ENCODE data around the gene FLT3LG. TPM values are rescaled to one million over a fixed set of nuclear protein-coding genes. Genes with fewer than 3 reads are reported as not detected.

The FLT3LG gene
- total RNA-seq, 8 experiments from 2014 or later: 0.22 to 8.7 (median 1.4) TPM

GRCh38 chr19:49433240-49433901 is 40.6 kb upstream of the FLT3LG start:
- 8 to 66% (median 17%) methylated on average over 2 to 20 of the region's 31 CpGs; no CpG with 5 or more reads in 5 of the 10 experiments for WGBS, 10 experiments
- Histone ChIP-seq H3K4me3 (no peak overlapping the region), H3K4me1 (replicated peaks in 1 of 2) (peaks cover 12 to 17% of the 10 kb centered on the region in 2 donors), H3K27ac (no peak overlapping the region)
- in situ Hi-C loops (cut with MboI; ENCODE audit: low pct_unique_long_range_greater_than_20kb in 2 of 9, low sequenced_read_pairs in 9 of 9, unreplicated experiment in 9 of 9): no loop called here
- ATAC-seq (replicated peaks in 6 of 8): no peak

GRCh38 chr19:49434907-49435583 is 39.0 kb upstream of the FLT3LG start:
- in situ Hi-C loops (cut with MboI; ENCODE audit: low pct_unique_long_range_greater_than_20kb in 2 of 9, low sequenced_read_pairs in 9 of 9, unreplicated experiment in 9 of 9): no loop called here
- H3K27ac ChIP-seq: no peak overlapping the region
- H3K4me1 ChIP-seq (replicated peaks in 1 of 2): peaks cover 10 to 14% of the 10 kb centered on the region in 2 donors
- no peak overlapping the region for H3K4me3 ChIP-seq
- no peak for ATAC-seq (replicated peaks in 6 of 8)
- 40 to 100% (median 81%) methylated on average over 1 to 7 of the region's 18 CpGs; no CpG with 5 or more reads in 3 of the 10 experiments for WGBS, 10 experiments

GRCh38 chr19:49435670-49436069 is 38.3 kb upstream of the FLT3LG start:
- Histone ChIP-seq H3K4me3 (no peak overlapping the region), H3K27ac (no peak overlapping the region), H3K4me1 (replicated peaks in 1 of 2) (peaks cover 10 to 17% of the 10 kb centered on the region in 2 donors)
- 58 to 100% (median 83%) methylated on average over 1 to 5 of the region's 10 CpGs; no CpG with 5 or more reads in 4 of the 10 experiments for WGBS, 10 experiments
- ATAC-seq (replicated peaks in 6 of 8): no peak
- in situ Hi-C loops (cut with MboI; ENCODE audit: low pct_unique_long_range_greater_than_20kb in 2 of 9, low sequenced_read_pairs in 9 of 9, unreplicated experiment in 9 of 9): no loop called here

GRCh38 chr19:49436381-49437017 is 37.5 kb upstream of the FLT3LG start:
- in situ Hi-C loops (cut with MboI; ENCODE audit: low pct_unique_long_range_greater_than_20kb in 2 of 9, low sequenced_read_pairs in 9 of 9, unreplicated experiment in 9 of 9): no loop called here
- Histone ChIP-seq H3K27ac (no peak overlapping the region), H3K4me3 (peak overlapping the region in 3 of 5 donors; percentile 7 to 9 (median 8)), H3K4me1 (replicated peaks in 1 of 2) (peaks cover 13 to 23% of the 10 kb centered on the region in 2 donors)
- WGBS, 10 experiments: 0 to 27% (median 11%) methylated on average over 4 to 11 of the region's 42 CpGs; no CpG with 5 or more reads in 7 of the 10 experiments
- ATAC-seq (replicated peaks in 6 of 8): peak in 6 of 8 experiments; percentile 21 to 74 (median 60)

- Histone ChIP-seq H3K27ac (no peak overlapping the region), H3K4me1 (replicated peaks in 1 of 2) (peaks cover 17 to 26% of the 10 kb centered on the region in 2 donors), H3K4me3 (no peak overlapping the region)
- 0 to 20% (median 5%) methylated on average over 1 to 2 of the region's 8 CpGs; no CpG with 5 or more reads in 6 of the 10 experiments for WGBS, 10 experiments
- in situ Hi-C loops (cut with MboI; ENCODE audit: low pct_unique_long_range_greater_than_20kb in 2 of 9, low sequenced_read_pairs in 9 of 9, unreplicated experiment in 9 of 9): no loop called here
- peak in 1 of 8 experiments; percentile 13 for ATAC-seq (replicated peaks in 6 of 8)
Measured at GRCh38 chr19:49437231-49437630, 36.8 kb upstream of the FLT3LG start.

- in situ Hi-C loops (cut with MboI; ENCODE audit: low pct_unique_long_range_greater_than_20kb in 2 of 9, low sequenced_read_pairs in 9 of 9, unreplicated experiment in 9 of 9): no loop called here
- Histone ChIP-seq H3K27ac (no peak overlapping the region), H3K4me1 (replicated peaks in 1 of 2) (peaks cover 20 to 26% of the 10 kb centered on the region in 2 donors), H3K4me3 (no peak overlapping the region)
- WGBS, 10 experiments: 0% methylated on average over 1 of the region's 6 CpGs; no CpG with 5 or more reads in 7 of the 10 experiments
- no peak for ATAC-seq (replicated peaks in 6 of 8)
Measured at GRCh38 chr19:49438261-49438660, 35.8 kb upstream of the FLT3LG start.

- H3K4me1 ChIP-seq (replicated peaks in 1 of 2): peaks cover 20 to 26% of the 10 kb centered on the region in 2 donors
- no peak overlapping the region for H3K27ac ChIP-seq
- ATAC-seq (replicated peaks in 6 of 8): no peak
- 40 to 60% methylated on average over 1 to 2 of the region's 6 CpGs; no CpG with 5 or more reads in 8 of the 10 experiments for WGBS, 10 experiments
- H3K4me3 ChIP-seq: no peak overlapping the region
- in situ Hi-C loops (cut with MboI; ENCODE audit: low pct_unique_long_range_greater_than_20kb in 2 of 9, low sequenced_read_pairs in 9 of 9, unreplicated experiment in 9 of 9): loop anchor here in 2 of 9 experiments (10.0 kb wide), 1 partner anchor 45 kb away; no protein-coding TSS in a partner anchor
Measured at GRCh38 chr19:49439836-49440235, 34.2 kb upstream of the FLT3LG start.

- WGBS, 10 experiments: 0 to 56% (median 25%) methylated on average over 2 to 15 of the region's 19 CpGs; no CpG with 5 or more reads in 1 of the 10 experiments
- H3K4me1 ChIP-seq (replicated peaks in 1 of 2): peaks cover 20 to 26% of the 10 kb centered on the region in 2 donors
- peak overlapping the region in 3 of 5 donors; percentile 20 to 34 (median 25) for H3K4me3 ChIP-seq
- in situ Hi-C loops (cut with MboI; ENCODE audit: low pct_unique_long_range_greater_than_20kb in 2 of 9, low sequenced_read_pairs in 9 of 9, unreplicated experiment in 9 of 9): loop anchor here in 2 of 9 experiments (10.0 kb wide), 1 partner anchor 46 kb away; no protein-coding TSS in a partner anchor
- ATAC-seq (replicated peaks in 6 of 8): no peak
- no peak overlapping the region for H3K27ac ChIP-seq
Measured at GRCh38 chr19:49440439-49441209, 33.4 kb upstream of the FLT3LG start.

- ATAC-seq (replicated peaks in 6 of 8): peak in 2 of 8 experiments; percentile 3 to 4
- WGBS, 10 experiments: 0% methylated on average over 1 of the region's 56 CpGs; no CpG with 5 or more reads in 8 of the 10 experiments
- peak within 1 kb of the TSS; percentile 21 to 40 (median 34) for H3K4me3 ChIP-seq
- no peak within 1 kb of the TSS for H3K27ac ChIP-seq
- H3K4me1 ChIP-seq (replicated peaks in 1 of 2): peaks cover 20 to 22% of the 10 kb centered on the region in 2 donors
- in situ Hi-C loops (cut with MboI; ENCODE audit: low pct_unique_long_range_greater_than_20kb in 2 of 9, low sequenced_read_pairs in 9 of 9, unreplicated experiment in 9 of 9): loop anchor here in 2 of 9 experiments (10.0 kb wide), 1 partner anchor 47 kb away; no protein-coding TSS in a partner anchor
Measured at GRCh38 chr19:49441210-49441959, 32.6 kb upstream of the FLT3LG start, which contains the start of gene SLC17A7. Gene SLC17A7 (minus strand): TSS chr19:49441527. CDS start chr19:49441379, 148 bp downstream.

- Histone ChIP-seq H3K27ac (no peak overlapping the region), H3K4me1 (replicated peaks in 1 of 2) (peaks cover 15 to 16% of the 10 kb centered on the region in 2 donors), H3K4me3 (peak overlapping the region in 2 of 5 donors; percentile 33 to 38)
- 0 to 80% (median 7%) methylated on average over 1 to 7 of the region's 14 CpGs; no CpG with 5 or more reads in 4 of the 10 experiments for WGBS, 10 experiments
- in situ Hi-C loops (cut with MboI; ENCODE audit: low pct_unique_long_range_greater_than_20kb in 2 of 9, low sequenced_read_pairs in 9 of 9, unreplicated experiment in 9 of 9): loop anchor here in 2 of 9 experiments (10.0 kb wide), 1 partner anchor 47 kb away; no protein-coding TSS in a partner anchor
- no peak for ATAC-seq (replicated peaks in 6 of 8)
Measured at GRCh38 chr19:49441960-49442350, 32.1 kb upstream of the FLT3LG start.

GRCh38 chr19:49442354-49442753 is 31.7 kb upstream of the FLT3LG start:
- WGBS, 10 experiments: 0% methylated on average over 1 of the region's 11 CpGs; no CpG with 5 or more reads in 9 of the 10 experiments
- H3K4me3 ChIP-seq: peak overlapping the region in 4 of 5 donors; percentile 33 to 40 (median 36)
- peaks cover 11 to 12% of the 10 kb centered on the region in 2 donors for H3K4me1 ChIP-seq (replicated peaks in 1 of 2)
- in situ Hi-C loops (cut with MboI; ENCODE audit: low pct_unique_long_range_greater_than_20kb in 2 of 9, low sequenced_read_pairs in 9 of 9, unreplicated experiment in 9 of 9): loop anchor here in 2 of 9 experiments (10.0 kb wide), 1 partner anchor 48 kb away; no protein-coding TSS in a partner anchor
- no peak for ATAC-seq (replicated peaks in 6 of 8)
- no peak overlapping the region for H3K27ac ChIP-seq

Data from motor neuron (in vitro differentiated cells).